Gastrocnemius medialis (tissue), 4 donors: ENCODE results near the gene PI4KA. TPM values are rescaled to one million over a fixed set of nuclear protein-coding genes. Genes with fewer than 3 reads are reported as not detected.

Source experiments
- ATAC-seq, 2 donors: fragments of 150-250 bp; one replicate each; pipeline ENCODE4 v1.9.1; 2016
- DNase-seq, 2 donors: peaks; one replicate each; pipeline ENCODE4 v3.0.0-alpha.2; 2019
- H3K27ac ChIP-seq, 4 donors: fragments of 200-600 bp; sonication (generic); 1 replicate in 1 of 4; 2 replicates in 3 of 4; pipeline ENCODE4 v1.5.1; 2016 to 2018; ENCODE audit warnings: mild to moderate bottlenecking in 2 of 4, moderate library complexity in 1 of 4
- H3K27me3 ChIP-seq, 3 donors: fragments of 200-600 bp; sonication (generic) in 2 of 3; 1 replicate in 1 of 3; 2 replicates in 2 of 3; pipeline versions ENCODE4 v1.5.1 to v1.6.0; 2016 to 2019; ENCODE audit warnings: mild to moderate bottlenecking in 1 of 3, moderate library complexity in 1 of 3
- H3K36me3 ChIP-seq, 2 donors: fragments of 200-600 bp; sonication (generic) in 1 of 2; one replicate each; pipeline ENCODE4 v1.5.1; 2017 to 2018
- H3K4me1 ChIP-seq, 2 donors: fragments of 200-600 bp; sonication (generic) in 1 of 2; one replicate each; pipeline ENCODE4 v1.5.1; 2016 to 2017; ENCODE audit warnings: mild to moderate bottlenecking in 2 of 2
- H3K4me3 ChIP-seq, 4 donors: fragments of 200-600 bp; sonication (generic) in 3 of 4; 1 replicate in 1 of 4; 2 replicates in 3 of 4; pipeline ENCODE4 v1.5.1; 2016 to 2019; ENCODE audit warnings: mild to moderate bottlenecking in 2 of 4
- H3K9me3 ChIP-seq, 3 donors: fragments of 200-600 bp; sonication (generic) in 2 of 3; 1 replicate in 1 of 3; 2 replicates in 2 of 3; pipeline ENCODE4 v1.5.1; 2016 to 2019
- CTCF ChIP-seq, 5 experiments: fragments of 450-650 bp in 3 of 5; fragments of 200-600 bp in 2 of 5; sonication (generic) in 2 of 5; IDR thresholded peaks in 4 of 5; conservative IDR thresholded peaks in 1 of 5; 1 replicate in 4 of 5; 2 replicates in 1 of 5; pipeline ENCODE4 v1.5.1; 2016 to 2019; ENCODE audit warnings: antibody characterized with exemption in 5 of 5, mild to moderate bottlenecking in 3 of 5, moderate library complexity in 3 of 5
- POLR2A ChIP-seq, 2 donors: fragments of 450-650 bp; IDR thresholded peaks; one replicate each; pipeline ENCODE4 v1.6.1; 2017; ENCODE audit warnings: antibody characterized with exemption in 2 of 2, mild to moderate bottlenecking in 2 of 2, moderate library complexity in 2 of 2
- in situ Hi-C, 4 donors: fragments of 200-750 bp; cut with MboI; loops; one replicate each; pipeline versions ENCODE4 v1.15.0 to v1.8.0; 2017; ENCODE audit warnings: low sequenced_read_pairs in 4 of 4
- intact Hi-C: fragments of 100-400 bp; cut with DNase I; formaldehyde crosslinking; loops from one replicate; pipeline ENCODE4 v1.15.1; 2023; ENCODE audit warnings: low total_unique reads
- total RNA-seq, 4 donors: library from RNA; depleted of rRNA; stranded (reverse); fragments of >200 nt; gene quantifications; one replicate each; pipeline versions ENCODE4 v1.1.0 to v1.2.3, GENCODE V29; 2016

Gene PI4KA
- total RNA-seq, 4 donors from 2014 or later: 40.1 to 59.7 (median 45.4) TPM

- no peaks in the 10 kb centered on the region for H3K4me1 ChIP-seq
- in situ Hi-C loops (loop anchor here in 1 of 4 donors (10.0 kb wide), 1 partner anchor 119 kb away; the partner anchor contains the start of gene THAP7), intact Hi-C loops (loop anchor here (10.0 kb wide), 2 partner anchors 69 to 119 kb away; partner anchors contain the start of gene THAP7)
- H3K9me3 ChIP-seq: no peaks in the 10 kb centered on the region
- peaks cover 0 to 72% of the 10 kb centered on the region in 2 donors for H3K36me3 ChIP-seq
- TF ChIP-seq POLR2A (IDR thresholded peaks at IDR 0.05) (no peak), CTCF (IDR thresholded peaks at IDR 0.05 in 4 of 5, conservative IDR thresholded peaks at IDR 0.05 in 1 of 5) (peak; percentile 59 to 85 (median 77))
- H3K27ac ChIP-seq: peak overlapping the region in 3 of 4 donors; percentile 39 to 46 (median 41)
- ATAC-seq (peak; percentile 93 to 97), DNase-seq (peak; percentile 68 to 71)
- no peaks in the 10 kb centered on the region for H3K27me3 ChIP-seq
- no peak overlapping the region for H3K4me3 ChIP-seq
Measured at GRCh38 chr22:20885557-20886323, 27.1 kb upstream of the PI4KA start.

DNA sequence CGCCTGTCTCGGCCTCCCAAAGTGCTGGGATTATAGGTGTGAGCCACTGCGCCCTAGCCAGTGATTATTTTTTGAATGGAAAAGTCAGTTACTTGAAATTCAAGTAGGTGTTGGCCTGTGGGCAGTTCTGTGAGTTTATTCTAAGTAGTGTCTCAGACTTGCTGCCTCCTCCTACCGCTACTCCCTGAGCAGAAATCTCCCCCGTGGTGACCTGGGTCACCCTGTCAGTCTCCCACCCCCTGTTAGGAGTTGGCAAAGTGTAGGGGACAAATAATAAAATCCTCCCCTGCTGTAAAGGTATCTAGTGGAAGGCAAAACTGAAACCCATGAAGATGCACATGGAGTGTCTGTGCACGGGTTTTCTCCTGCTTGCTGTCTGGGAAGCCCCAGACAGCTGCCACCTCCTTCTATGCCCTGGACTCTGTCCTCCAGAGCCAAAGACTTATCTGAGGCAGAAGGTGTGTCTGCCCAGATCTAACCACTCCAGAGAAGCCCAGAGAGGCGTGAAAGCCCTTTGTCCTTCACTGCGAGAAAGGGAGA, 26.5 kb upstream of the PI4KA start:
- TF ChIP-seq POLR2A (IDR thresholded peaks at IDR 0.05): no peak
- no peak for TF ChIP-seq CTCF (IDR thresholded peaks at IDR 0.05 in 4 of 5, conservative IDR thresholded peaks at IDR 0.05 in 1 of 5)
- no peak for DNase-seq
- no peaks in the 10 kb centered on the region for H3K4me1 ChIP-seq
- H3K36me3 ChIP-seq: peaks cover 0 to 73% of the 10 kb centered on the region in 2 donors
- intact Hi-C loops (loop anchor here (10.0 kb wide), 2 partner anchors 70 to 120 kb away; partner anchors contain the start of gene THAP7), in situ Hi-C loops (loop anchor here in 1 of 4 donors (10.0 kb wide), 1 partner anchor 120 kb away; the partner anchor contains the start of gene THAP7)
- no peak overlapping the region for H3K27ac ChIP-seq
- H3K9me3 ChIP-seq: no peaks in the 10 kb centered on the region
- no peak overlapping the region for H3K4me3 ChIP-seq
- peak in 1 of 2 donors; percentile 19 for ATAC-seq
- no peaks in the 10 kb centered on the region for H3K27me3 ChIP-seq

- in situ Hi-C loops: loop anchor here in 1 of 4 donors (10.0 kb wide), 1 partner anchor 120 kb away; the partner anchor contains the start of gene THAP7
- Histone ChIP-seq H3K36me3 (peaks cover 0 to 69% of the 10 kb centered on the region in 2 donors), H3K4me1 (no peaks in the 10 kb centered on the region), H3K9me3 (no peaks in the 10 kb centered on the region), H3K27me3 (no peaks in the 10 kb centered on the region), H3K27ac (no peak overlapping the region), H3K4me3 (no peak overlapping the region)
- DNase-seq: no peak
- intact Hi-C loops: loop anchor here (10.0 kb wide), 2 partner anchors 70 to 120 kb away; partner anchors contain the start of gene THAP7
- ATAC-seq: no peak
- TF ChIP-seq CTCF (IDR thresholded peaks at IDR 0.05 in 4 of 5, conservative IDR thresholded peaks at IDR 0.05 in 1 of 5) (no peak), POLR2A (IDR thresholded peaks at IDR 0.05) (no peak)
Measured at GRCh38 chr22:20884454-20884853, 25.8 kb upstream of the PI4KA start.

GRCh38 chr22:20882855-20883254, 24.2 kb upstream of the PI4KA start:
- no peaks in the 10 kb centered on the region for H3K4me1 ChIP-seq
- intact Hi-C loops: loop anchor here (10.0 kb wide), 2 partner anchors 72 to 122 kb away; partner anchors contain the start of gene THAP7
- no peak for TF ChIP-seq POLR2A (IDR thresholded peaks at IDR 0.05)
- TF ChIP-seq CTCF (IDR thresholded peaks at IDR 0.05 in 4 of 5, conservative IDR thresholded peaks at IDR 0.05 in 1 of 5): no peak
- H3K4me3 ChIP-seq: no peak overlapping the region
- no peak for DNase-seq
- no peak for ATAC-seq
- H3K27me3 ChIP-seq: no peaks in the 10 kb centered on the region
- H3K9me3 ChIP-seq: no peaks in the 10 kb centered on the region
- in situ Hi-C loops: loop anchor here in 1 of 4 donors (10.0 kb wide), 1 partner anchor 122 kb away; the partner anchor contains the start of gene THAP7
- no peak overlapping the region for H3K27ac ChIP-seq
- H3K36me3 ChIP-seq: peaks cover 0 to 54% of the 10 kb centered on the region in 2 donors
